Heart right ventricle (tissue), 16 donors: ENCODE results near the gene ZDHHC12. TPM values are rescaled to one million over a fixed set of nuclear protein-coding genes. Genes with fewer than 3 reads are reported as not detected.
A peak's percentile ranks its signal among the peaks of the same experiment; 100 is the strongest.
"Not testable (repeated sequence)": the region's sequence is repeated elsewhere in the genome, so short reads cannot be mapped to it uniquely, and the experiment has no call there.

Experiments used
- ATAC-seq, 8 donors: fragments of 200-7000 bp; cut with Tn5 transposase; one replicate each; pipeline ENCODE4 v1.9.1; 2020; ENCODE audit warnings: mild to moderate bottlenecking in 8 of 8, moderate library complexity in 8 of 8, moderate number of reproducible peaks in 1 of 8
- DNase-seq, 2 donors: peaks; one replicate each; pipeline ENCODE4 v3.0.0-alpha.2; 2020
- H3K27ac ChIP-seq, 10 donors: fragments of 200-600 bp; sonication (generic) in 2 of 10; one replicate each; pipeline versions ENCODE4 v1.5.0 to v1.8.0; 2020 to 2022; ENCODE audit warnings: mild to moderate bottlenecking in 3 of 10
- H3K27me3 ChIP-seq, 7 donors: fragments of 200-600 bp; one replicate each; pipeline ENCODE4 v1.8.0; 2021 to 2022; ENCODE audit warnings: mild to moderate bottlenecking in 2 of 7
- H3K36me3 ChIP-seq, 9 donors: fragments of 200-600 bp; sonication (generic) in 1 of 9; one replicate each; pipeline versions ENCODE4 v1.5.0 to v1.8.0; 2020 to 2022; ENCODE audit warnings: mild to moderate bottlenecking in 2 of 9
- H3K4me1 ChIP-seq, 9 donors: fragments of 200-600 bp; sonication (generic) in 1 of 9; one replicate each; pipeline versions ENCODE4 v1.5.0 to v1.8.0; 2020 to 2022; ENCODE audit warnings: mild to moderate bottlenecking in 4 of 9
- H3K4me3 ChIP-seq, 10 donors: fragments of 200-600 bp; sonication (generic) in 2 of 10; one replicate each; pipeline versions ENCODE4 v1.5.0 to v1.8.0; 2020 to 2022; ENCODE audit warnings: mild to moderate bottlenecking in 7 of 10, moderate library complexity in 2 of 10
- H3K9me3 ChIP-seq, 11 donors: fragments of 200-600 bp in 10 of 11; sonication (generic) in 2 of 11; one replicate each; pipeline versions ENCODE4 v1.5.0 to v1.8.0; 2013 to 2022; ENCODE audit warnings: mild to moderate bottlenecking in 2 of 11, control low read depth in 1 of 11, moderate library complexity in 1 of 11
- CTCF ChIP-seq, 9 donors: fragments of 200-600 bp; sonication (generic) in 2 of 9; IDR thresholded peaks; one replicate each; pipeline versions ENCODE4 v1.5.0 to v1.8.0; 2021 to 2022; ENCODE audit warnings: antibody characterized with exemption in 9 of 9, mild to moderate bottlenecking in 5 of 9, moderate library complexity in 1 of 9
- WGBS, 2 donors: extraction: QIAGEN DNeasy Blood & Tissue Kit; methylation state at CpG; one replicate each; pipeline ENCODE4 v1.1.7; 2013; ENCODE audit warnings: inconsistent platforms in 1 of 2; 5-methylcytosine and 5-hydroxymethylcytosine counted together
- intact Hi-C, 10 donors: fragments of 100-400 bp; cut with DNase I; formaldehyde crosslinking; loops; one replicate each; pipeline versions ENCODE4 v1.11.1 to v1.14.2; 2022
- polyA plus RNA-seq, 2 donors: library from polyadenylated mRNA; stranded (reverse); fragments of 200-250 nt; gene quantifications; one replicate each; pipeline ENCODE4 v1.2.3, GENCODE V29; 2013
- total RNA-seq, 10 donors: library from RNA; stranded (reverse); fragmentation: NEBNext Ultra II Directional in 3 of 10; extraction: Animal tissue kit (Norgen Biotek cat#: 25700) in 3 of 10; gene quantifications; one replicate each; pipeline versions ENCODE4 v1.2.1 to v1.2.4, GENCODE V29; 2021 to 2023
- donor health status: Arrhythmogenic right ventricular cardiomyopathy.
- donor health status: ischemic (EF 13 %, LVEDD 7.1; RV severe dilation, severe dysfunction).
- donor health status: healthy with polysubstance abuse.
- donor health status: DM: no; HTN: yes; CAD: no.
- donor health status: DM: no; HTN: no; CAD: no.
- donor health status: ischemic (EF 25% LVEDD 6.9; RV normal size, moderate dysfunction).
- donor health status: ischemic (EF 25% LVEDD 5.7; RV mildly dilated, moderate dysfunction).
- donor health status: healthy.
- donor health status: DM: yes; HTN: yes; CAD: no.
- donor health status: Ischemic cardiomyopathy.
- donor health status: ischemic (EF 35%, LVEDD 5.7; RV mildly dilated, moderate dysfunction).
- donor health status: nonischemic (EF 11% LVEDD 7.7; RV severe dilation, severe dysfunction).
- donor health status: DM: yes; HTN: yes; CAD: no.
- donor health status: PGD.
- donor health status: ischemic (EF 29% LVEDD 5.4; RV normal size, mild dysfunction).
- donor health status: nonischemic (EF 23%, LVEDD 6.1; RV moderate dilation, normal function).

The ZDHHC12 gene
- total and polyA plus RNA-seq, 12 donors = 4.1 to 36.6 (median 6.2) TPM

GRCh38 chr9:128702949-128703615 is 20.8 kb downstream of the ZDHHC12 start:
- Histone ChIP-seq H3K4me3 (peak overlapping the region; percentile 56 to 93 (median 78)), H3K27me3 (no peaks in the 10 kb centered on the region), H3K4me1 (peaks cover 0 to 24% (median 15%) of the 10 kb centered on the region in 9 donors), H3K9me3 (no peaks in the 10 kb centered on the region), H3K36me3 (peaks cover 0 to 5% (median 0%) of the 10 kb centered on the region in 9 donors), H3K27ac (peak overlapping the region; percentile 70 to 96 (median 93))
- DNase-seq (peak; percentile 30 to 53), ATAC-seq (peak; percentile 18 to 65 (median 40))
- intact Hi-C loops = loop anchor here in 2 of 10 donors (2.0 to 5.0 kb wide), 2 partner anchors 22 to 69 kb away; partner anchors contain the start of genes ZDHHC12 (in 1 of the 2) and ZER1 (in 1 of the 2)
- WGBS, 2 donors = 8 to 10% methylated on average over 47 to 55 of the region's 55 CpGs
- no peak for TF ChIP-seq CTCF (IDR thresholded peaks at IDR 0.05)

- peak within 1 kb of the TSS; percentile 56 to 93 (median 78) for H3K4me3 ChIP-seq
- H3K27ac ChIP-seq = peak within 1 kb of the TSS; percentile 70 to 96 (median 93)
- peaks cover 0 to 4% (median 0%) of the 10 kb centered on the region in 9 donors for H3K36me3 ChIP-seq
- peak; percentile 76 to 87 (median 82) for ATAC-seq
- intact Hi-C loops = loop anchor here in 2 of 10 donors (2.0 to 5.0 kb wide), 2 partner anchors 22 to 70 kb away; partner anchors contain the start of genes ZDHHC12 (in 1 of the 2) and ZER1 (in 1 of the 2)
- peak; percentile 90 to 92 for DNase-seq
- peaks cover 0 to 24% (median 15%) of the 10 kb centered on the region in 9 donors for H3K4me1 ChIP-seq
- no peaks in the 10 kb centered on the region for H3K9me3 ChIP-seq
- TF ChIP-seq CTCF (IDR thresholded peaks at IDR 0.05) = peak; percentile 87 to 96 (median 94)
- no peaks in the 10 kb centered on the region for H3K27me3 ChIP-seq
- 0% methylated on average over 49 to 65 of the region's 65 CpGs for WGBS, 2 donors
Measured at GRCh38 chr9:128702445-128702948, 21.4 kb downstream of the ZDHHC12 start, which contains the start of gene PKN3. Gene PKN3, plus strand, starts transcription at chr9:128702503. Its CDS starts 413 bp downstream, at chr9:128702916.

- H3K4me3 ChIP-seq = peak overlapping the region in 1 of 10 donors; percentile 86
- no peak for ATAC-seq
- 37 to 48% methylated on average over 10 of the region's 10 CpGs for WGBS, 2 donors
- DNase-seq = no peak
- no peaks in the 10 kb centered on the region for H3K27me3 ChIP-seq
- intact Hi-C loops = loop anchor here in 1 of 10 donors (5.0 kb wide), 1 partner anchor 71 kb away; the partner anchor contains the start of gene ZER1
- TF ChIP-seq CTCF (IDR thresholded peaks at IDR 0.05) = no peak
- H3K27ac ChIP-seq = peak overlapping the region in 5 of 10 donors; percentile 2 to 93 (median 88)
- no peaks in the 10 kb centered on the region for H3K9me3 ChIP-seq
- peaks cover 0 to 13% (median 0%) of the 10 kb centered on the region in 9 donors for H3K36me3 ChIP-seq
- H3K4me1 ChIP-seq = peaks cover 0 to 24% (median 15%) of the 10 kb centered on the region in 9 donors
Measured at GRCh38 chr9:128701227-128701854, 22.6 kb downstream of the ZDHHC12 start.

GRCh38 chr9:128699096-128699795 is 24.7 kb downstream of the ZDHHC12 start:
- intact Hi-C loops, H3K4me3 ChIP-seq, DNase-seq, H3K27ac ChIP-seq, H3K9me3 ChIP-seq, ATAC-seq, H3K27me3 ChIP-seq: not testable (repeated sequence)
- WGBS, 2 donors = 95 to 97% methylated on average over 29 to 30 of the region's 30 CpGs
- Histone ChIP-seq H3K4me1 (peaks cover 0 to 27% (median 15%) of the 10 kb centered on the region in 9 donors), H3K36me3 (peaks cover 0 to 34% (median 7%) of the 10 kb centered on the region in 9 donors)
